NCI-H82 treated with DMSO at 0.1 percent for 48 hours (cell line): ENCODE results near the gene BLZF1.
A peak's percentile ranks its signal among the peaks of the same experiment; 100 is the strongest.
"Not testable (repeated sequence)": the region's sequence is repeated elsewhere in the genome, so short reads cannot be mapped to it uniquely, and the experiment has no call there.

Source experiments
- DNase-seq: peaks from one replicate; lab custom pipeline; 2025; ENCODE audit not compliant: unreplicated experiment; lab: John Stamatoyannopoulos, UW

The BLZF1 gene

GRCh38 chr1:169367686-169368405 is at the start of gene BLZF1, which contains the start of gene NME7:
Gene BLZF1, plus strand, starts transcription at chr1:169368195. Its CDS starts 1,328 bp downstream, at chr1:169369523.
Gene NME7, minus strand, starts transcription at chr1:169367797. Its CDS starts 87 bp downstream, at chr1:169367710.
- DNase-seq, result peak; percentile 97

GRCh38 chr1:169318536-169319244 is 49.3 kb upstream of the BLZF1 start:
- DNase-seq, result no peak

GRCh38 chr1:169321539-169321938 is 46.5 kb upstream of the BLZF1 start:
- DNase-seq, result no peak

- DNase-seq, result no peak
Measured at GRCh38 chr1:169322138-169322537, 45.9 kb upstream of the BLZF1 start.

GRCh38 chr1:169325117-169325516 is 42.9 kb upstream of the BLZF1 start:
- no peak for DNase-seq

- no peak for DNase-seq
Measured at GRCh38 chr1:169326261-169326955, 41.6 kb upstream of the BLZF1 start.

GRCh38 chr1:169326956-169327268 is 41.1 kb upstream of the BLZF1 start:
- no peak for DNase-seq

- DNase-seq, result no peak
Measured at GRCh38 chr1:169327875-169328274, 40.1 kb upstream of the BLZF1 start.

- DNase-seq, result no peak
Measured at GRCh38 chr1:169329383-169329782, 38.6 kb upstream of the BLZF1 start.

- DNase-seq, result no peak
Measured at GRCh38 chr1:169330927-169331326, 37.1 kb upstream of the BLZF1 start.

- DNase-seq, result not testable (repeated sequence)
Measured at GRCh38 chr1:169334727-169335126, 33.3 kb upstream of the BLZF1 start.

GRCh38 chr1:169336947-169337715 is 30.9 kb upstream of the BLZF1 start:
- DNase-seq, result not testable (repeated sequence)

- DNase-seq, result no peak
Measured at GRCh38 chr1:169338617-169339016, 29.4 kb upstream of the BLZF1 start.

GRCh38 chr1:169339773-169340172 is 28.2 kb upstream of the BLZF1 start:
- DNase-seq, result no peak

GRCh38 chr1:169340882-169341281 is 27.1 kb upstream of the BLZF1 start:
- DNase-seq, result no peak

- DNase-seq, result not testable (repeated sequence)
Measured at GRCh38 chr1:169342096-169342495, 25.9 kb upstream of the BLZF1 start.

- no peak for DNase-seq
Measured at GRCh38 chr1:169345511-169345910, 22.5 kb upstream of the BLZF1 start.

- no peak for DNase-seq
Measured at GRCh38 chr1:169346036-169346589, 21.9 kb upstream of the BLZF1 start.

GRCh38 chr1:169347688-169348382 is 20.2 kb upstream of the BLZF1 start:
- DNase-seq, result no peak

GRCh38 chr1:169348383-169349036 is 19.5 kb upstream of the BLZF1 start:
- DNase-seq, result no peak
